HG03432 (cell line): ENCODE measurements around the gene CHST11.
A peak's percentile ranks its signal among the peaks of the same experiment; 100 is the strongest.

Experiments used
- ATAC-seq: cut with Tn5 transposase; IDR thresholded peaks from one replicate; pipeline ENCODE4 v1.9.1; 2021; ENCODE audit warnings: mild to moderate bottlenecking, moderate library complexity; ENCODE audit not compliant: unreplicated experiment

Gene CHST11

DNA sequence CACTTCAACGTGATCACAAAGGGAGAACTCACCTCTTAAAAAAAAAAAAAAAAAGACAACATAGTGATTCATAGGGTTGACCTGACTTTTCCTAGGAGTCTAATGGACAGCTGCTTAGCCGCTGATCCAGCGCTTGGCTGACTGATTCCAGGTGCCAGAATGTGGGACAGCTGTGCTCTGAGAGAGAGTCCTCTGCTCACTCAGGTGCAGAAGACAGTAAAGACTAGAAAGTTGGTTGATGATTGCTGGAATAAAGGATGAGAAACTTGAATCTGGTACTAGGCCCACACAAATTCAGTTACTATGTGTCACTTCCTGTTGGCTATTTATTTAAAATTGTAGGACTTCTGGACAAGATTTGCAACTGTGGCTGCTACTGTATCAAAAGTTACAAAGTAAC, 229.4 kb downstream of the CHST11 start:
- peak; percentile 41 for ATAC-seq

DNA sequence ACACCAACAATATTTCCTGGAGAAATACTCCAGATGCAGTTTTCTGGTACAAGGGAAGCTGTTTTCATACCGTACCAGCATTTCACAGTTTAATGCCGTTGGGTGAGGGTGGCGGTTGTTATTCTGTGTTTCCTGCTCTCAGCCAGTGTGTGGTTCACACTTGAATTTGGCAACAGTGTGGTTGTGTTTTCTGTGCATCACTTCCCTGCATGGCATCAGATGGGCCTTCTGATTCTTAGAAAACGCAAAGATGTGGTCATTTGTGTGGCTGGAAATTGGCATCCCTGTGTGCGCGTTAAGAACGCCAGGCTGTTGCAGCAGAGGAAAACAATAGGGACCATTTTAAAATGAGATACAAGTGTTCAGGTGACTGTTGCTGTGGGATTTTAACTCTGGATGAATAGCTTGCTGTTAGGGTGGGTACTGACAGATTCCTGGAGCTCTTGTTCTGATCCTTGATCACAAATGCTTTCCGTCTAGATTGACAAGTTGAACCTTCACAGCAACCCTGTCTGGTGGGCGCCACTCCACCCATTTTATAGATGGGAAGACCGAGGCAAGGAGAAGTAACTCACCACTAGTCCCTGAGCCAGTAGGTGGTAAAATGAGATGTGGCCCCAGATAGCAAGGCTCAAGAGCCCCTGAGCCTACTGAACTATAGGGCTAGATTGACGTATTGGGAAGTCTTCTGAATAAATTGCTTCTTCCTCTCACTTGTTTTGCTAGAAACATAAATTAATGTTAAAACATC, 231.2 kb downstream of the CHST11 start:
- ATAC-seq = no peak

DNA sequence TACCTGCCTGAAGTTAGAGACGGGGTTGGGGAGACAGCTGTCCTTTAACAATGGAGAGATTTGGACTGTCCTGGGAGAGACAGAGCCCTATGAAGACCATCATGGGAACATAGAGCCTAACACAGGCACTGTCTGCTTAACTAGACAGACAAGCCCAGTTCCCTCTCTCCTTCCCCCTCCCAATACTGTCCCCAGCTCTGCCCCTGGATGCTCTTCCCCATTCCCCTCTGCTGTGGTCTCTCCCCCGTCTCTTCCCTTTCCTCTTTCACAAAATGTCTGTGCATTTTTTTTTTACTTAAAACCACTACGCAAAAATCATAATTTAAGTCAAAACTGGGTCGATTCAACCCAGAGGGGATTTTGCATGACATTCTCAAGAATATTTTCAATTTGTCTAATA, 232.9 kb downstream of the CHST11 start:
- ATAC-seq = no peak

DNA sequence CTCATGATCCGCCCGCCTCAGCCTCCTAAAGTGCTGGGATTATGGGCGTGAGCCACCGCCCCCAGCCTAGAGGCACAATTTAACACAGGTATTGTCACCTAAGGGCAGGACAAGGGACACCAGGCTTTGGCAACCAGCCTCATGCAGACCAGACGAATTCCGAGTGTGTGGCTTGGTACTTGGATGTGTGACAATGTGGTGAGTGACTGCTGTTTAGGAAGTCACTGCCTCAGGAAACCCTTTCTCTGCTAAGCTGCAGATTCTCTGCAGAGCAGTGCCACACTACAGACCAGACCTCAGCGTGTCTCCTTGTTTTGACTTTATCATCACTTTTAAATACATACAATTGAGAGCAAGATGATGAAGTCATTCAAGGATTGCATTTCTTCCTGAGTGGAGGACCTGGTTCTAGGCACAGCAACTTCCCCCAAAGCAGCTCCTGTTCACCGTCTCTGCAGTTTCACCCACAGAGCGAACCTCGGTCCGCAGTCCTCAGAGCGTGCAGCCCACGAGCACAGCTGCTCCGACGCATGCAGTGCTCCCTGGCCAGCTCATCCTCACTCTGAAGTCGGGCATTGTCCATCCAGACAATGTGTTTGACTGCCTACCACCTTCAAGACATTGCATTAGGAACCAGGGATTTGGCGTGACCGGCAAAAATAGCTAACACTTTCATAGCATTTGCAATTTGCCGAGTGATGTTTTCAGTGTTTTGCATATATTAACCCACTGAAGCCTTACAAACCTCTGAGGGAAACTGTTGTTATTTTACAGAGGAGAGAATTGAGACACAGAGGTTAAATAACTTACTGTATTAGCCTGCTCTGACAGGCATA, 235.2 kb downstream of the CHST11 start:
- ATAC-seq = peak; percentile 66

DNA sequence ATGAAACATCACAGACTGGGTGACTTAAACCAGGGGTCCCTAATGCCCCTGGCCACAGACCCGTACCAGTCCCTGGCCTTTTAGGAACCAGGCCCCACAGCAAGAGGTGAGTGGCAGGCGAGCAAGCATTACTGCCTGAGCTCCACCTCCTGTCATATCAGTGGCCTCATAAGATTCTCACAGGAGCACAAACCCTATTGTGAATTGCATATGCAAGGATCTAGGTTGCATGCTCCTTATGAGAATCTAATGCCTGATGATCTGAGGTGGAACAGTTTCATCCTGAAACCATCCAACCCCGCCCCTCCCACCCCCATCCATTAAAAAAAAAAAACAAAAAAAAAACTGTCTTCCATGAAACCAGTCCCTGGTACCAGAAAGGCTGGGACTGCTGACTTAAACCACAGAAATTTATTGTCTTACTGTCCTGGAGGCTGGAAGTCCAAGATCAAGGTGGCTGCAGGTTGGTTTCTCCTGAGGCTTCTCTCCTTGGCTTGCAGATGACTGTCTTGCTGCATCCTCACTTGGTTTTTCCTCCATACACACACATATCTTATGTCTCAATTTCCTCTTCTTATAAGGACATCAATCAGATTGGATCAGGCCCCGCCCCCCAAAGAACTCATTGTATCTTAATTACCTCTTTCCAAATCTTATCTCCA, 235.9 kb downstream of the CHST11 start:
- ATAC-seq = no peak

DNA sequence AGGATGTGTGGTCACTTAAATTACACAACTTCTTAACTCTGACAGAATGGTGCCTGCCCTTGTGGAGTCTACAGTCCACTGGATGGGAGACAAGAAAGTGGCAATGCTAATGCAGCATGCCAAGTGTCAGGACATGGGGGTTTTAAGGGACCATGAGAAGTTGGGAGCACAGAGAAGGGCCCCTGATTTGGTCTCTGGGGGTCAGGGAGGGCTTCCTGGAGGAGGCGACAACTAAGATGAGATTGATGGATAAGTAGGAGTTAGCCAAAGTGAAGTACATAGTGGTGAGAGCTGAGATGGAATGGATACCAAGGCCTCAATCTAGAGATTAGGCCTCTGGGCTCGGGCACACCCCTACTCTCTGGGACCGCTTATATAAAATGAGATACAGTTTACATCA, 236.7 kb downstream of the CHST11 start:
- ATAC-seq = no peak

DNA sequence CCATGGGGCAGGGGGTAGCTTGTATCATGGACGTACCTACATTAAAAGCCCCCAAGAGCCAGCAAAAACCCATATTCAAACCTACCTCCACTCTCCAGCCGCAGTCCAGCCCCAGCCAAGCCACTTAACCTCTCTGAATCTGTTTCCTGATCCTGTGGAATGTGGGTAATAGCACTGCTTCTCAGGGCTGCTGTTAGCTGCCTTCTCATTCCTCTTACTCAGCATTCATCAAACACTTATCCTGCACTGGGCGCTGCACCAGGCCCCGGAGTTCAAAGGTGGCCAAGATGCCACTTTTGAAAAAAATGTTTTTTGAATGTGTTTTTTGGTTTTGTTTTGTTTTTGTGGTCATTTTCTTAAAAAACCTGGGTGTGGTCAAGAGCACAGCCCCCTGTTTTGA, 237.4 kb downstream of the CHST11 start:
- no peak for ATAC-seq

DNA sequence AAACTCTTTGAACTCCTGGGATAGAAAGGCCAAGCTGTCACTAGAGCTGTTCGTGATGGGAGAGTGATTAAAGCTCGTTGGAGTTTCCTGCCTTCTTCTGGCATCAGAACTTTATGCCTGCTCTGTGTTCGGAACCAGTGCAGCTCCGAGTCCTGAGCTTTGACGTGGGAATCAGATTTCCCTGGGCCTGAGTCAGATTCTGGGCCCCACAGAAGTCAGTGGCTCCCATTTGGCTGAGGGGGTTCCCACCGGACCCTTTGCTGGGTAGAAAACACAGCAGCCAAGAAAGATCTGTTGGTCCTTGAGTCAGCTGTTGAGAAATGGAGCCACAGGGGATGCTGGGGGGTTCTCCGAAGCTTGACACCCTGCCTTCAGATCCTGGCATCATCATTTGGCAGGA, 238.0 kb downstream of the CHST11 start:
- no peak for ATAC-seq

DNA sequence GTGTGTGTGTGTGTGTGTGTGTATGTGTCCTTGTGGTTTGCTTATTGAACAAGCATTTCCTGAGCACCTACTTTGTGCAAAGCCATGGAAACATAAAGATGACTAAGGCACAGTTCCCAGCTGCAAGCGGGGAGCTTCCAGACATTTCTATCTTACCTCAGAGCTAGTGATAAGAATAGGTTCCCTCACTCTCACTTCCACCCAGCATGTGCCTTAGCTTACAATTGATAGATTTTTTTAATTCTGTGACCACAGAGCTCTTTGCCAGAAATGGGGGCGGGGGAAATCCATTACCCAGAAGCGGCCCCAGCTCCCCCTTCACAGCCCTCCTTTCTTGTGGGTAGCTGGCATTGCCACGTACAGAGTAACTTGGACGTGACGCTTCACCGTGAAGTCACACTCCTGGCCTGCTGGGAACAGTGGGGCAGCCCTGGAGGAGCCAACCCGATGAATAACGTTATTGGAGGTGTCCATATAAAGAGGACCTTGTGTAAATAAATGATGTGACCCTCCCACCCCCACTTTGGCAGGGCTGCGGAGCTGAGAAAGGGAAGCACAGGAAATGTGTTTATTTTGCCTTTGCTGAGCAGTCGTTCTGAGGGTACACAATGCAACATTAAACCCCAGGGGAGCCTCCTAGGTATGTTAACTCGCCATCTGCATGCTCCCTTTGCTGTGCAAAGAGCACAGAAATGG, 238.9 kb downstream of the CHST11 start:
- ATAC-seq = peak; percentile 46

DNA sequence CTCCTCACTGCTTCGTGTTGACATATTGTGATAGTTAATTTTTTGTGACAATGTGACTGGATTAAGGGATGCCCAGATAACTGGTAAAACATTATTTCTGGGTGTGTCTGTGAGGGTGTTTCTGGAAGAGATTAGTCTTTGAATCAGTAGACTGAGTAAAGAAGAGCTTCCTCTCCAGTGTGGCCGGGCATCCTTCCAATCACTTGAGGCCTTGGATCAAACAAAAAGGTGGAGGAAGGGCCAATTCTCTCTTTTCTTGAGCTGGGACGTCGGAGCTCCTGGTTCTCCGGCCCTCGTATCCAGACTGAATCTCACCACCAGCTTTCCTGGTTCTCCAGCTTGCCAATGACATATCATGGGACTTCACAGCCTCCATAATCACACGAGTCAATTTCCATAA, 240.4 kb downstream of the CHST11 start:
- no peak for ATAC-seq

DNA sequence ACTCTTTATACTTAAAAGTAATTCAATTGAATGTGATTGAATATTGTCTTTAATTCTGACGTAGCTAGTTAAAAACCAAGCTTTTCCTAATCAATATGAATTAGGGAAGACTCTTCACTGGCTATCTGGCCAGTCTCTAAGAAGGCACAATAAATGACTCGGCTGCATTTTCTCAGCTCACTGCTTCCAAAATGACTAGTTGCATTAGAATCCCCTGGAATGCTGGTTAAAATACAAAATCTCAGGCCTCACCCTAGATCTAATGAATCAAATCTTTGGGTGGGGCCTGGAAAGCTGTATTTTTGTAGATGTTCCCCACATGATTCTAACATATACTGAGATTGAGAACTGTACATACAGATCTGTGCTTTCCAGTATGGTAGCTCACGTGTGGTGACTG, 242.1 kb downstream of the CHST11 start:
- ATAC-seq = no peak

DNA sequence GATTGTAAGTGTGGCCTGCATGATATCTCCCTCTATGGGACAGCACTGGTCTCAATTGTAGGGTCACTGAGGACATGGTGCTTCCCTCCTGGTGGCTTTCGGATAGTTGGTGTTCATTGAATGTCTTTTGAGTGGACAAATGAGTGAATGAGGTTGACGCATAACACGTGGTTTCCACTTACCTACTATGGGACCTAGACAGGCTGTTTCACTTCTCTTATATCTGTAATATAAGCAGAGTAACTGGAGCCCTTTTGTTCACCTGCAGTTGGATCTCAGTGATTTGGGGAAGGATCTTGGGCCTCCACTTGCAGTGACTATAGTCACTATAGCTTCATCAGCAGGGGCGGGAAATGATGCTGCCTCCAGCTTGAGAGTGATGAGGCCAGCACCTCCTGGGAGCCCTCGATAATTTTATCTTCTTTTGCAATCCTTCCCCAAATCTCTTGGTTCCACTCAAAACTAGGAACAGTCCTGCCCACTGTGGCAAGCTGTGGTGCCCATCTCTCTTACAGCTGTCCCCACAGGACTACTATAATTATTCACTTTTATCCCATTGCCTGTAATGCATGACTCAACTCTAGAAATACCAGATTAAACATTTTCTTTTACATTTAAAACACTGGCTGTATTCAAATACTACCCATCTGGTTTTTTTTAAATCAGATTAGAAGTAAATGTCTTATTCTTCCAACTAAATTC, 242.9 kb downstream of the CHST11 start:
- peak; percentile 58 for ATAC-seq

DNA sequence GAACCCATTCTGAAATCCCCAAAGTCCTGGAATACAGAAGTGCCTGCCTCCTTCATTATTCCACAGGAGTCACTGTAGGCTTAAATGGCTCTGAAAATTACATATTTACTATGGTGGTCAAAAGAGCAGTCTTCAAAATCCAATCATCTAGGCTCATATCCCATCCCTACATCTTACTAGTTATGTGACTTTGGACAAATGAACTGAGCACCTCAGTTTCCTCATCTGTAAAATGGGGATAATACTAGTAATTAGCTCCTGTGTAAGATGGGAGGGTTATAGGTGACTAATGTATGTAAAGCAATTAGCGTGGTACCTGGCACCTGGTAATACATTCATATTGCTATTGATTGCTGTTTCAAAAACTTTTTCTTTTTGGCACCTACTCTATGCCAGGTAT, 243.6 kb downstream of the CHST11 start:
- ATAC-seq = no peak

DNA sequence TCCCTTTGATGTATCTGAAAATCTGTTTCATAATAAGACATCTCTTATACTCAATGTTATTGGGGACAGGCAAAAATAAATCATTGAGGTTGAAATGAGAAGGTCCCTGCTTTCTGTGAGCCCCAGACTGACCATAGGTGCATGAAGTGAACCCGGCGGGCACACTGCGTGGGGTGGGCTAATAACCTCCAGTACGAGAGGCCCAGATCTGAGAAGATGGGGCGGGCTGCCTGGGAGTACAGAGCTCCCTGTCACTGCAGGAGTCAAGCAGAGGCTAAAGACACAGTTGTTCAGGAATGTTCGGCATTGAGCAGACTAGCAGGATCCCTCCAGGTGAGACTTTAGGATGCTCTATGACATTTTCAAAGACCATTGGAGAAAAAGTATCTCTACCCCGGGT, 244.6 kb downstream of the CHST11 start:
- no peak for ATAC-seq

DNA sequence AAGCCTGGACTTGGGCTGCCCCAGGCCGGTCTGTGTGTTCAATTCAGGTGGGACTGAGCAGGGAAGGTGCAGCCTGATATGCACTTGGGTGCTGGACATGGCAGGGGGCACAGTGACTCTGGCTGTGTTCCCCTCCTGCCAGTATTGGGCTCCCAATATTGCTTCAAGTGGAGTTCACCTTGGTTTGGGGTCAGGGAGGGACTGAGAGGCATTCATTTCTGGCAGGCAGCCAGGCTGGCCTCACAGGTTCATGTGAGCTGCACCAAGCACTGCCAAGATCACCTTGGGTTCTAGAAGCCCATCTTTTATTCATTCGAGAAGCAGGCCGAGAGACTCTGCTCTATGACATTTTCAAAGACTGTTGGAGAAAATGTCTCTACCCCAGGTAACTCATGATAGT, 245.0 kb downstream of the CHST11 start:
- ATAC-seq = no peak

DNA sequence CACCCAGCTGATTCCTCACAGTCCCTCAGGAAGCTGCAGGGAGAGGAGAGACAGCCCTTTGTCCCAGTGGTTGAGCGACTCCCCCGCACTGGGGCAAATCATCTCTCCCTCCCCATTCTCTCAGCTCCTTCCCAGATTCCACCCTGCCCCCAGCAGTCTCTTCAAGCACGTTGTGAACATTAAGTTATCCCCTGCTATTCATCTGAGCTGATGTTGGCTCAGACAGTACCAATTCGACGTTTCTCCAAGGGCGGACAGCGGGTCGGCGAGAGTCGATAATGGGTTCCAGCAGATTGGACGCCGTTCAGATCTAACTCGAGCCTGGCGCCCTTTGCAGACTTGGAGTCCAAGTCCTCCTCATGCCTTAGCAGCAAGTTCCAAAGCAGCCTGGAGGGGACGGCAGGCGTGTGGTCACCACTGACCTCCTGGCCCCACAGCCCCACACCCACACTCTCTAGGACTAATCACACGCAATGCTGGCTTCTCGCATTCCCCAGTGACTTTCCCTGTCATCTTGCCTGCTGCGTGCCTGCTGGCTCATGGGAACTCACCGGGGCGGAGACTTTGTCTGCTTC, 245.9 kb downstream of the CHST11 start:
- ATAC-seq = no peak

DNA sequence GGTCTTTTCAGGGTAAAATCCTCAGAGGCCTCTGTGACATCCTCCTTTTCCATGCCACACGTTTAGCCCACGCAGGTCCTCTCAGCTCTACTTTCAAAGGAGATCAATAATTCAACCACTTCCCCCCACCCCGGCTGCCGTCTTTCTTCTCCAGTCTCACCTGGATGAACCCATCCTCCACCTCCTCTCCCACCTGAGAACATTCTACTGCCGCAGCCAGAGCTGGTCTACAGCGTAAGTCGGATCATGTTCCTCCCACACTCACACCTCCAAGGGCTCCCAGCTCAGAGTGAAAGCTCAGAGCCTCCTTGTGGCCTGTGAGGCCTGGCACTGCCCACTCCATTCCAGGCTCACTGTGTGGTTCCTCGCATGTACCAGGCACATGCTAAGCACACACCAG, 246.6 kb downstream of the CHST11 start:
- ATAC-seq = no peak

DNA sequence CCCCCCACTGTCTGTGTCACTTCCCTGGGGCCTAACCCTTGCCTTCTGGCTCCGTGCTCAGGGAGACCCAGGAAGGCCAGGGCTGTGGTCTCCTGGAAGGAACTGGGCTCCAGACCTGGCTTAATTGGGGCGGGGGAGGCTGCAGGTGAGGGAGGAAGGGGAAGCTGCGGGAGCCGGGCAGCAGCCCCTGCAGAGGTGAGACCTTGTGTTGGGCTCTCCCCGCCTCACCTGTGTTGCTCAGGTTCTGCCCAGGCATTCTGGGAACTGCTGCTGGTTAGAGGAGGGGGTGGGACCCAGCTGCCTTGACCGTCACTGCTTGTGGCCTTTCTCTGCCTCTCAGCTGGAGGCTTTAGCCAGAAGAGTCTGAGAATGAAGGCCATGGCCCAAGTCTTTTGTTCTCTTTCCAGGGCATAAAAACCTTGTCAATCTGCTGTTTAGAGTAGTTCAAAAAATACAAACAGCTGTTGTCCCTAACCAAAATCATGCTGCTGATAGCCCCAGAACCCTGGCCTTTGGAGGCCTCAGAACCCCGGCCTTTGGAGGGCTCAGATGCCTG, 247.6 kb downstream of the CHST11 start:
- ATAC-seq = no peak

DNA sequence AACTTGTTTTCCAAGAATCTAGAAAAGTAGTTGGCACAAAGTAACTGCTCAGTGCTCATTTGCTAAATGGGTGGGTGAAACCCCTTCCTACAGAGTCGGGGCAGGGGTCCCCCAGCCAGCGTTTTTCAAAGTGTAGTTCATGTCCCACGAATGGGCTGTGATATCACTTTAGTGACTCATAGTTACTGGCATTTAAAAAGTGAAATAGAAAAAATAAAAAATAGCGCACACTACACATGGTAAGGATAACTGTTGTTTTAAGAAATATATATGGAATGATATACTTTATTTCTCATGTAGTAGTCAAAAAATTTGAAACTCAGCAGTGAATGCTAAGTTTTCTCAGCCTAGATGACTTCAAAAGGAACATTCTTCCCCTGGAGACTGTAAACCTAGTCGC, 250.4 kb downstream of the CHST11 start:
- no peak for ATAC-seq
